K562 (cell line): ENCODE results near the gene SLC49A3.

Source experiments
- CBX3 ChIP-seq, 2 experiments: IDR thresholded peaks; 1 replicate in 1 of 2; 2 replicates in 1 of 2; pipeline ENCODE4 v1.6.1; 2012; ENCODE audit warnings: inconsistent platforms in 2 of 2, low read length in 2 of 2, borderline replicate concordance in 1 of 2, control low read depth in 1 of 2
- CREB1 ChIP-seq, 2 experiments: sonication (generic) in 1 of 2; formaldehyde crosslinking in 1 of 2; IDR thresholded peaks; 2 replicates each; pipeline versions ENCODE4 v1.6.1 to v1.8.0; 2012 to 2022; ENCODE audit warnings: inconsistent platforms in 1 of 2, mild to moderate bottlenecking in 1 of 2, missing genetic modification reagents in 1 of 2, moderate library complexity in 1 of 2
- GABPB1 ChIP-seq: sonication (generic); formaldehyde crosslinking; IDR thresholded peaks from 2 replicates; pipeline ENCODE4 v1.8.0; 2022; ENCODE audit warnings: mild to moderate bottlenecking, missing genetic modification reagents
- HOMEZ ChIP-seq: fragments of 250-450 bp; sonication (Bioruptor Pico); IDR thresholded peaks from 2 replicates; pipeline ENCODE4 v1.4.0; 2020; ENCODE audit warnings: mild to moderate bottlenecking, moderate library complexity
- POLR2A ChIP-seq: fragments of 450-650 bp; conservative IDR thresholded peaks from 2 replicates; pipeline ENCODE4 v1.6.1; 2016
- RBM39 ChIP-seq: fragments of 200-400 bp; formaldehyde crosslinking; optimal IDR thresholded peaks from 2 replicates; pipeline ENCODE3; 2018; ENCODE audit warnings: low read depth, low read length
- TARDBP ChIP-seq: fragments of 450-650 bp; IDR thresholded peaks from 2 replicates; pipeline ENCODE4 v1.6.1; 2016
- ZNF224 ChIP-seq: sonication (generic); formaldehyde crosslinking; IDR thresholded peaks from 2 replicates; pipeline ENCODE4 v1.8.0; 2022; ENCODE audit warnings: mild to moderate bottlenecking, missing genetic modification reagents
- TF ChIP-seq, protein P1 (sequence below): IDR thresholded peaks from 2 replicates; pipeline ENCODE4 v1.6.1; 2011; ENCODE audit warnings: borderline replicate concordance, low read depth, mild to moderate bottlenecking, moderate library complexity, low read length; ENCODE audit not compliant: insufficient read depth, poor library complexity, severe bottlenecking

- no peak for TF ChIP-seq TARDBP
- TF ChIP-seq, protein P1, sequence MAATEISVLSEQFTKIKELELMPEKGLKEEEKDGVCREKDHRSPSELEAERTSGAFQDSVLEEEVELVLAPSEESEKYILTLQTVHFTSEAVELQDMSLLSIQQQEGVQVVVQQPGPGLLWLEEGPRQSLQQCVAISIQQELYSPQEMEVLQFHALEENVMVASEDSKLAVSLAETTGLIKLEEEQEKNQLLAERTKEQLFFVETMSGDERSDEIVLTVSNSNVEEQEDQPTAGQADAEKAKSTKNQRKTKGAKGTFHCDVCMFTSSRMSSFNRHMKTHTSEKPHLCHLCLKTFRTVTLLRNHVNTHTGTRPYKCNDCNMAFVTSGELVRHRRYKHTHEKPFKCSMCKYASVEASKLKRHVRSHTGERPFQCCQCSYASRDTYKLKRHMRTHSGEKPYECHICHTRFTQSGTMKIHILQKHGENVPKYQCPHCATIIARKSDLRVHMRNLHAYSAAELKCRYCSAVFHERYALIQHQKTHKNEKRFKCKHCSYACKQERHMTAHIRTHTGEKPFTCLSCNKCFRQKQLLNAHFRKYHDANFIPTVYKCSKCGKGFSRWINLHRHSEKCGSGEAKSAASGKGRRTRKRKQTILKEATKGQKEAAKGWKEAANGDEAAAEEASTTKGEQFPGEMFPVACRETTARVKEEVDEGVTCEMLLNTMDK = no peak
- no peak for TF ChIP-seq ZNF224
- no peak for TF ChIP-seq RBM39
- no peak for TF ChIP-seq CBX3 (IDR thresholded peaks at IDR 0.05; ENCODE audit: borderline replicate concordance in 1 of 2, low read length in 2 of 2)
- no peak for TF ChIP-seq HOMEZ
- TF ChIP-seq GABPB1 = no peak
- no peak for TF ChIP-seq CREB1 (IDR thresholded peaks at IDR 0.05)
- TF ChIP-seq CREB1 (CRISPR knock-in tag; IDR thresholded peaks at IDR 0.05) = no peak
- no peak for TF ChIP-seq POLR2A
Observed at GRCh38 chr4:657834-658667, 30.9 kb downstream of the SLC49A3 start.
